NCI-H524 treated with DMSO at 0.1 percent for 48 hours (cell line): ENCODE data around the gene RNF17.
"Not testable (repeated sequence)": the region's sequence is repeated elsewhere in the genome, so short reads cannot be mapped to it uniquely, and the experiment has no call there.

Source experiments
- DNase-seq: peaks from one replicate; lab custom pipeline; 2025; lab: John Stamatoyannopoulos, UW

The RNF17 gene

GRCh38 chr13:24742294-24742693 is 21.7 kb upstream of the RNF17 start:
- DNase-seq = peak; percentile 82

- no peak for DNase-seq
Observed at GRCh38 chr13:24742977-24743376, 21.0 kb upstream of the RNF17 start.

- DNase-seq = no peak
Observed at GRCh38 chr13:24744247-24744646, 19.7 kb upstream of the RNF17 start.

GRCh38 chr13:24745516-24745860 is 18.5 kb upstream of the RNF17 start:
- DNase-seq = no peak

GRCh38 chr13:24745861-24746617 is 17.9 kb upstream of the RNF17 start:
- no peak for DNase-seq

- no peak for DNase-seq
Observed at GRCh38 chr13:24746618-24747247, 17.2 kb upstream of the RNF17 start.

GRCh38 chr13:24747248-24748060 is 16.5 kb upstream of the RNF17 start:
- peak; percentile 50 for DNase-seq

- peak; percentile 12 for DNase-seq
Observed at GRCh38 chr13:24748061-24748400, 15.9 kb upstream of the RNF17 start.

- DNase-seq = no peak
Observed at GRCh38 chr13:24759197-24759596, 4.8 kb upstream of the RNF17 start.

- DNase-seq = no peak
Observed at GRCh38 chr13:24764276-24764630, 284 bp downstream of the RNF17 start.

GRCh38 chr13:24777171-24777570 is 13.2 kb downstream of the RNF17 start:
- no peak for DNase-seq

GRCh38 chr13:24784319-24784718 is 20.4 kb downstream of the RNF17 start:
- DNase-seq = no peak

GRCh38 chr13:24788538-24788937 is 24.6 kb downstream of the RNF17 start:
- DNase-seq = no peak

- no peak for DNase-seq
Observed at GRCh38 chr13:24802074-24802473, 38.1 kb downstream of the RNF17 start.

- no peak for DNase-seq
Observed at GRCh38 chr13:24821207-24821606, 57.2 kb downstream of the RNF17 start.

GRCh38 chr13:24822640-24823039 is 58.7 kb downstream of the RNF17 start:
- DNase-seq = no peak

- not testable (repeated sequence) for DNase-seq
Observed at GRCh38 chr13:24823122-24823710, 59.2 kb downstream of the RNF17 start.

- no peak for DNase-seq
Observed at GRCh38 chr13:24827799-24828198, 63.8 kb downstream of the RNF17 start.

GRCh38 chr13:24834902-24835510 is 71.0 kb downstream of the RNF17 start:
- no peak for DNase-seq

GRCh38 chr13:24837528-24837927 is 73.6 kb downstream of the RNF17 start:
- DNase-seq = not testable (repeated sequence)

- DNase-seq = no peak
Observed at GRCh38 chr13:24842549-24843274, 78.7 kb downstream of the RNF17 start.

- DNase-seq = no peak
Observed at GRCh38 chr13:24851546-24851945, 87.6 kb downstream of the RNF17 start.
